Progenitor cell of endocrine pancreas (in vitro differentiated cells): ENCODE results near the gene NXPE3. TPM values are rescaled to one million over a fixed set of nuclear protein-coding genes. Genes with fewer than 3 reads are reported as not detected.

Source experiments
- DNase-seq: peaks from one replicate; pipeline ENCODE4 v3.0.0; 2021; ENCODE audit warnings: low spot score; ENCODE audit not compliant: unreplicated experiment
- H3K27ac Mint-ChIP-seq: 2 replicates; pipeline ENCODE4 v1.8.0; 2021; ENCODE audit warnings: mild to moderate bottlenecking, moderate library complexity, mixed read lengths
- H3K27me3 Mint-ChIP-seq: 2 replicates; pipeline ENCODE4 v1.8.0; 2021; ENCODE audit warnings: mixed read lengths
- H3K36me3 Mint-ChIP-seq: 2 replicates; pipeline ENCODE4 v1.8.0; 2022; ENCODE audit warnings: mixed read lengths; ENCODE audit not compliant: insufficient read depth
- H3K4me1 Mint-ChIP-seq: 2 replicates; pipeline ENCODE4 v1.8.0; 2021; ENCODE audit warnings: low read depth, mixed read lengths
- H3K4me3 Mint-ChIP-seq: 2 replicates; pipeline ENCODE4 v1.8.0; 2021; ENCODE audit warnings: low read depth, mild to moderate bottlenecking, moderate library complexity, mixed read lengths
- H3K9me3 Mint-ChIP-seq: 2 replicates; pipeline ENCODE4 v1.8.0; 2021; ENCODE audit warnings: low read depth, mixed read lengths
- CTCF ChIP-seq: fragments of 200-600 bp; sonication (generic); IDR thresholded peaks from one replicate; pipeline ENCODE4 v1.5.0; 2021; ENCODE audit warnings: antibody characterized with exemption, mild to moderate bottlenecking; ENCODE audit not compliant: unreplicated experiment
- total RNA-seq: library from RNA; stranded (reverse); gene quantifications from 2 replicates; pipeline ENCODE4 v1.2.1, GENCODE V29; 2021

The NXPE3 gene
- total RNA-seq, 1 donor from 2014 or later: 6.4 TPM

DNA sequence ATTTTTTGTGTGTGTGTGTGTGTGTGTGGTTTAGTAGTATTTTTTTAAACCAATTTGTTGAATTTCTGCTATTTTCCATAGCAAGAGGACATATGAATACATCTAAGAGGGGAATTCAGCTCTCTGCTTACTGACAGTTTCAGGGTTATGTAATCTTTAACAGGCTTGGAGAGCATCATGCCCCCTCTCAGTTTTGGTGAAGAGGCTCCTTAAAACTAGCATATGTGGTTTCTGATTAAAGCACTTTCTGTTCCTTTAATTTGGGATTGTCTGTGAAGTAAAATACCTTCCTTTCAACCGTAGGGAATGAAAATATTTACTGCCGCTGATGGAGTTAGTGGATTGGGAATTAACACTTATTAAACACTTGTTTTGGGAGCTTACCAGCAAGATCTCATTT is 50.9 kb downstream of the NXPE3 start:
- Mint-ChIP-seq H3K27me3 (peaks cover 6% of the 10 kb centered on the region), H3K4me1 (peaks cover 25% of the 10 kb centered on the region), H3K27ac (no peak overlapping the region), H3K4me3 (no peak overlapping the region), H3K36me3 (no peaks in the 10 kb centered on the region), H3K9me3 (no peaks in the 10 kb centered on the region)
- TF ChIP-seq CTCF: no peak
- no peak for DNase-seq

GRCh38 chr3:101833446-101833974 is 54.5 kb downstream of the NXPE3 start:
- no peak overlapping the region for H3K27ac Mint-ChIP-seq
- no peak for TF ChIP-seq CTCF

GRCh38 chr3:101835676-101836075 is 56.7 kb downstream of the NXPE3 start:
- Mint-ChIP-seq H3K9me3 (no peaks in the 10 kb centered on the region), H3K36me3 (no peaks in the 10 kb centered on the region), H3K4me3 (no peak overlapping the region), H3K4me1 (peaks cover 14% of the 10 kb centered on the region), H3K27ac (no peak overlapping the region), H3K27me3 (peaks cover 2% of the 10 kb centered on the region)
- TF ChIP-seq CTCF: no peak
- DNase-seq: no peak

More at GRCh38 chr3:101833446-101833974, 54.5 kb downstream of the NXPE3 start:
- H3K9me3 Mint-ChIP-seq: no peaks in the 10 kb centered on the region
- no peaks in the 10 kb centered on the region for H3K36me3 Mint-ChIP-seq
- H3K4me1 Mint-ChIP-seq: peaks cover 16% of the 10 kb centered on the region
- no peak overlapping the region for H3K4me3 Mint-ChIP-seq
- peaks cover 8% of the 10 kb centered on the region for H3K27me3 Mint-ChIP-seq
- DNase-seq: no peak

- no peak overlapping the region for H3K27ac Mint-ChIP-seq
- no peak for TF ChIP-seq CTCF
- no peaks in the 10 kb centered on the region for H3K36me3 Mint-ChIP-seq
- no peak overlapping the region for H3K4me3 Mint-ChIP-seq
- H3K9me3 Mint-ChIP-seq: no peaks in the 10 kb centered on the region
- no peak for DNase-seq
- peaks cover 2% of the 10 kb centered on the region for H3K27me3 Mint-ChIP-seq
- peaks cover 14% of the 10 kb centered on the region for H3K4me1 Mint-ChIP-seq
These were observed 57.1 kb downstream of the NXPE3 start for GRCh38 chr3:101836160-101836559.

DNA sequence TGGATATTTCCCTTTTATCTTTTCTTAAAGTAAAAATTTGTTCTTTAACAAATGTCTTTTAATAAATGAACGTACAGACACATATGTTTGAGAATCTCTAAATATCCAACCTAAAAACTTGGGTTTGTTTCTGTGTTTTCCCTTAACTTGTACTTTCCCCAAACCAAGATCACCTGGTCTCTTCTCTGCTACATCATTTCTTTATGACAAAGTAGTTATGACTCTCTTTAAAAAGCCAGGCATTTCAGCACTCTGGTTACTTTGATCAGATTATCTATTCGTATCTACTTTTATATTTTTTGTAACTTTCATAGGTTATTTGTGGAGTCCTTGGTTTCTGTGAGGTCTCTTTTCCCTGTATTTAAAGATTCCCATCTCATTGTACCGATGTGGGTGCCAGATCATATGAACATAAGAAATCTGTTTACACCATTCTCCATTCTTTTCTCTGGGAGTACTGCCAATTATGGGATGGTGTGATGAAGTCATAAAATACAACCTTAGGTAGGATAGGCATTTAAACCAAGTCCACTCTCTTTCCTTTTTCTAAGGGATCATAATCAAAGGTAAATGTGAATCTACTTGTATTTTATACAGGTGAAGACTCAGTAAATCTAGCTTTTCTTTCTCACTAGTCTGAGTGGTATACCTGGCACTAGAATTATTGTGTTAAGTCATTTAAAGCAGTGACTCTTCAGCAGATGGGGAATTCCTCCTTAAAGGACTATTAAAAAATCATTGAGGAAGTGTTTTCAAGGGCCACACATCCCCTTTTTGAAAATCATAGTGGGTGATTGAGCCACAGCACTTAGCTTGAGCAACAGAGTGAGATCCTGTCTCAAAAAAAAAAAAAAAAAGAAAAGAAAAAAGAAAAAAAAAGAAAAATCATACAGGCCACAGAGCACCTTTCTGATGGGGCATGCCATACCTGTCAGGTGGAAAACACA is 57.9 kb downstream of the NXPE3 start:
- DNase-seq: no peak
- no peaks in the 10 kb centered on the region for H3K36me3 Mint-ChIP-seq
- H3K9me3 Mint-ChIP-seq: peaks cover 1% of the 10 kb centered on the region
- no peak overlapping the region for H3K27ac Mint-ChIP-seq
- no peak overlapping the region for H3K4me3 Mint-ChIP-seq
- no peak for TF ChIP-seq CTCF
- H3K27me3 Mint-ChIP-seq: peaks cover 2% of the 10 kb centered on the region
- peaks cover 14% of the 10 kb centered on the region for H3K4me1 Mint-ChIP-seq
